Measurements from ENCODE around the gene ARSJ. TPM values are rescaled to one million over a fixed set of nuclear protein-coding genes. Genes with fewer than 3 reads are reported as not detected.
"Not testable (repeated sequence)": the region's sequence is repeated elsewhere in the genome, so short reads cannot be mapped to it uniquely, and the experiment has no call there.

ARSJ gene
- total RNA-seq, 1 donor from 2014 or later, result 9.5 TPM

- no peak for DNase-seq
These were observed 21.5 kb downstream of the ARSJ start for GRCh38 chr4:113957956-113958355.

- no peak for DNase-seq
These were observed 23.5 kb downstream of the ARSJ start for GRCh38 chr4:113955948-113956347.

DNA sequence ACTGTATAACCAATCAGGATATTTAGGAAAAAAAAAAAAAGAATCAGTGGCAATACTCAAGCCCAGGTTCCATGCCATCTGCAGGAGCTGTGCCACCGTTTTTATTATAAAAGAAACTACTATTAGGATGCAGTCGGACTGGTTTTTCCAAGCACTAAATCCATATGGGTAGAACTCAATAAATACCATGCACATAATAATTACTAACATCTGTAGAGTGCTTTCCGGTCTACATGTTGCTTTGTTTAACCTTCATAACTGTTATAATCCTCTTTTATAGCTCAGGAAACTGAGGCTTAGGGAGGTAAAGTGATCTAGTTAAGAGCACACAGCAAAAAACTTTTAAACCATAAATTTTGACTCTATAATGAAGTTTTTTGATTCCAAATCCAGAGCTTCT is 24.0 kb downstream of the ARSJ start:
- DNase-seq, result no peak

DNA sequence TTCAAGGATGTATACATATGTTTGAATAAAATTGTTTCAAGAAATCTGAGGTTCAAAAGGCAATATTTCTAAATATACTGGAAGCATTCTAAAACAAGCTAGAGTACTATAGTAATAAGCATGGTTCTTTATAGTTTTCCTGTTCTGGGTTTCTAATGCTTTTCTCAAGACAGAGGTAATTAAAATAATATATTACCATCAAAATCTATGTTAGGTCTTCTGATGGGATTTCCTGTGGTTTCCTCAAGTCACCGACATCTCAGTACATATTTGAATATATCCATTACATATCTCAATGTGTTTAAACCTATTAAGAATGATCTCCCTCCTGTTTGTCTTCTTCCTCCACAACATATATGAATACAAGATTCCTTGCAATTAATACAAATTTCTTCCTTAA is 25.6 kb downstream of the ARSJ start:
- no peak for DNase-seq

GRCh38 chr4:113952452-113953029 is 26.9 kb downstream of the ARSJ start:
- DNase-seq, result peak; percentile 54

DNA sequence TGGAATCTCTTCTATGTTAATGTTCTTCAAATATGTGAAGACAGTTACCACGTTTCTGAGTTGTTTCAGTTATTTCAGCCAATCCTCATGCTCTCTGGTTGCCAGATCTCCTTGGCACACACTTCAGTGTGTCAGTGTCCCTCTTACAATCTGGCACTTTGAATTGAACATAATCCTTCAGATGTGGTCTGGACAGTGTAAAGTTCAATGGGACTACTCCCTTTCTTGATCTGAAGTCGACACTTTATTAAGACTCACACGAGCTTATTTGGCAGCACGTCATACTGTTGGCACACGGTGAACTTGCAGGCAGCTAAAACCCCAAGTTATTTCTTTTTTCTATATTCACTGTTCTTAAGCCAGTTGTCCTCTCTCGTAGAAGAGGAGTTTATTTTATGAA is 28.2 kb downstream of the ARSJ start:
- DNase-seq, result peak; percentile 75

DNA sequence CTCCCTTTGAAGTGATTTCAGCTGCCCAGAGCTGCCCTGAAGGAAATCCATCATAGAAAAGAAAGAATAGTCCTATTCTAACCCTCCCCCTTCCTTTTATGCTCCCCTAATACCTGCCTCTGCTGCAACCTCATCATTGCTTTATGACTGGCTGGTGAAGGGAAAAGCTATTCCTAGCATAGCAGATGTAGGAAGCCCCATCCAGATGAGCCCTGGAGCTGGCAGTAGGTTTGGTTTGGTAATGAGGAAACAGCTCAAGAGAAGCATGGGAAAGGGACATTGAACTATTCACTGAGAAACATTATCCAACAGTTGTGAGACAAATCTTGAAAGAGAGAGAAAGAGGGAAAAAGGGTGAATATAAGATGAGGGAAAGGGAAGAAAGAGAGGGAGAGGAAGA is 29.2 kb downstream of the ARSJ start:
- DNase-seq, result no peak

GRCh38 chr4:113947484-113947883 is 32.0 kb downstream of the ARSJ start:
- DNase-seq, result no peak

GRCh38 chr4:113945906-113946305 is 33.5 kb downstream of the ARSJ start:
- DNase-seq, result no peak

DNA sequence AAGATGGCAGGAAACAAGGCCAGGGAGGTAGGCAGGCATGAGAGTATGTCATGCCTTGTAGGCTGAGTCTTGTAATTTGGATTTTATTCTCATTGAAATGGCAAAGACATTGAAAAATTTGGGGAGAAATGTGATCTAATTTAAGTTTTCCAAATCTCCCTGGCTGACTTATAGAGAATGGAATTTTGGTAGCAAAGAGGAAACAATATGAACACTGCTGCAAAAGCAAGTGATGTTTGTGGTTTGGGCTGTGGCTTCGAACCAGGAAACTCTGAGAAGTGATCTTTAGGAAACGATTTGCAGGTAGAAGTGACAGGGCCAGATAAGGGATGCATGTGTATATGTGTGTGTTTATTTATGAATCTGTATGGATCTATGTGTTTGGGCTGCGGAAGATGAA is 35.6 kb downstream of the ARSJ start:
- no peak for DNase-seq

GRCh38 chr4:113943085-113943484 is 36.4 kb downstream of the ARSJ start:
- DNase-seq, result no peak

- DNase-seq, result no peak
These were observed 37.6 kb downstream of the ARSJ start for GRCh38 chr4:113941836-113942235.

GRCh38 chr4:113940103-113940502 is 39.3 kb downstream of the ARSJ start:
- not testable (repeated sequence) for DNase-seq

DNA sequence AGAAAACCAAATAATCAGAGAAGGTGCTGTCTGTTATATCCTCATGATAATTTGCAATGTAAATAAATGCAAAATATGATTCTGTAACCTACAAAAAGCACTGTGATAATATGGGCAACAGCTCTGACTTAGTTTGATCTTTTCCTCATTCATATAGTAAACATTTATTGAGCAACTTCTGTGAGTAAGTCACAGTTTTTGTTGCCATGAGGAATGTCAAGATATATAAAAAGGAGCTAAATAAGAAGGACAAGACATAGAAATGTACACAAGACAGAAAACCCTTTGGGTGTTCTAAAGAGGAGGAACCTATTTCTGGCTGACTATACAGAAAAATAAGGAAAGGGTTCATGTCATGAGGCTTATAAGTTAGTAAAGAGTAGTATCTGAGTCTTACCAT is 44.3 kb downstream of the ARSJ start:
- DNase-seq, result no peak

DNA sequence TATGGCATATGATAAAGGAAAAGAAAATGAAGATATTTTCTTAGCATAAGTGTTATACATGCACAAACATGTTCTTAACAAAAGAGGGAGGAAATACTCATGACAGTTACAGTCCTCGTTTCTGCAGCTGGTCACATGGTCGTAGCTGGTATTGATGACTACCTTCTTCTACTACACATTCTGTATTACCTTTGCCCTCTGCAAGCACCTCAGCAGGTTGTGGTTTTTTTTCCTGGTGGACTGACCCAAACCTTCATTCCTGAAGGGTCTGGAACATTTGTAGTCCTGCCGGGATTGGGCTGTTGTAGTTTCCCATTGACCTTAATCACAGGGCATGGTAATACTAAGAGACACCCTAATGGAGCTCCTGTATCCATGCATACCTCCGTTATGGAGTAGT is 54.7 kb downstream of the ARSJ start:
- not testable (repeated sequence) for DNase-seq

- DNase-seq, result no peak
These were observed 58.2 kb downstream of the ARSJ start for GRCh38 chr4:113921089-113921794.

GRCh38 chr4:113919611-113920010 is 59.8 kb downstream of the ARSJ start:
- DNase-seq, result no peak

- no peak for DNase-seq
These were observed 60.3 kb downstream of the ARSJ start for GRCh38 chr4:113919145-113919544.

DNA sequence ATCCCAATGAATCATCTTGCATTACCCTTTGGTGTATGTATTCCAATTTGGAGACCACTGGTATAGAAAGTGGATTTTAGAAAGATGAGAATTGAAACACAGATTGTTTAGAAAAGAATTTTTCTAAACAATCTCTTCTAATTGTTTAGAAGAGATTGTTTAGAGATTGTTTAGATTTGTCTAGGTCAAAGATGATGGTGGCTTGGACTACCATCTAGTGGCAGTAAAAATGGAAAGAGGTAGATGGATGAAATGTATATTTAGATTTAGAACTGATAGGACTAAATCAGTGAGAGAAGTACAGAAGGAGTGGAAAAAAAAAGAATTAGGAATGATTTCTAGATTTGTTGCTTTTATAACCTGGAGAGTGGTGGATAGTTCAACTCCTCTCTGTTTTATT is 70.6 kb downstream of the ARSJ start:
- no peak for DNase-seq

- DNase-seq, result no peak
These were observed 71.9 kb downstream of the ARSJ start for GRCh38 chr4:113907559-113907958.

- no peak for DNase-seq
These were observed 74.1 kb downstream of the ARSJ start for GRCh38 chr4:113905301-113905700.

- no peak for DNase-seq
These were observed 74.6 kb downstream of the ARSJ start for GRCh38 chr4:113904877-113905276.

- DNase-seq, result no peak
These were observed 77.3 kb downstream of the ARSJ start for GRCh38 chr4:113901994-113902787.

Data from tongue (tissue), 2 donors.